SK-N-MC (cell line): ENCODE data around the gene SLC16A9.

Source experiments
- EZH2 ChIP-seq: fragments of 200-600 bp; sonication (generic); IDR thresholded peaks from one replicate; pipeline ENCODE4 v1.6.1; 2017; ENCODE audit warnings: antibody characterized with exemption
- FOXP2 ChIP-seq: optimal IDR thresholded peaks from 2 replicates; pipeline ENCODE3; 2011; ENCODE audit warnings: mild to moderate bottlenecking, moderate library complexity; ENCODE audit not compliant: insufficient read depth; ENCODE audit errors: extremely low read length, control extremely low read depth
- POLR2AphosphoS5 ChIP-seq: IDR thresholded peaks from 2 replicates; pipeline ENCODE4 v1.6.1; 2012; ENCODE audit warnings: mild to moderate bottlenecking, low read depth, low read length, borderline replicate concordance

DNA sequence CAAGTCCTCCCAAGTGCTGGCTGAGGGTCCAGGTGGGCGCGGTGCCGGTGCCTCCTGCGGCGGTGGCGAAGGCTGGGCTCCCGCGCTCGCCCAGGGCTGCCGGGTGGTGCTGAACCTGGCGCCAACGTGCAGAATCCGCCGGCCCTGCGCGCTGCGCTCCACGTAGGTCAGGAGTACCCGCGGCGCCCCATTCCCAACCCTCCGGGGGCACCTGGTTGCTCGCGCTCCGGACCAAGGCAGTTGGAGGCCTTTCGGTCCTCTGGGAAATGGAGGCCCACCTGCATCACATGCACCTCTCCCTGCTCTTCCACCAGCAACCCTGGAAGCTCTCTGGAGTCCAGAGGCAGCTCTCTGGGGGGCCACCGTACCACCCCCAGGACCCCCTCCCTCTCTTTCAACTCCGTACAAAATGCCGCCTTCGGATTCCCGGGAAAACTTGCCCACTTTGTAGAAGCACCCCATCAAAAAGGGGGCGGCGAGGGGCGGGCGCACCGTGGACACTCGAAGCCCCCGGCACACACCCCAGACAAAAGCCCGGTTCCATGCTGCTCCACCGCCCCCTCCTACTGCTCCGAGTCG is 745 bp downstream of the SLC16A9 start:
- TF ChIP-seq EZH2 (no peak), POLR2AphosphoS5 (no peak), FOXP2 (no peak)
